ENCODE data around the gene EEF2.

- TF ChIP-seq, protein P1, sequence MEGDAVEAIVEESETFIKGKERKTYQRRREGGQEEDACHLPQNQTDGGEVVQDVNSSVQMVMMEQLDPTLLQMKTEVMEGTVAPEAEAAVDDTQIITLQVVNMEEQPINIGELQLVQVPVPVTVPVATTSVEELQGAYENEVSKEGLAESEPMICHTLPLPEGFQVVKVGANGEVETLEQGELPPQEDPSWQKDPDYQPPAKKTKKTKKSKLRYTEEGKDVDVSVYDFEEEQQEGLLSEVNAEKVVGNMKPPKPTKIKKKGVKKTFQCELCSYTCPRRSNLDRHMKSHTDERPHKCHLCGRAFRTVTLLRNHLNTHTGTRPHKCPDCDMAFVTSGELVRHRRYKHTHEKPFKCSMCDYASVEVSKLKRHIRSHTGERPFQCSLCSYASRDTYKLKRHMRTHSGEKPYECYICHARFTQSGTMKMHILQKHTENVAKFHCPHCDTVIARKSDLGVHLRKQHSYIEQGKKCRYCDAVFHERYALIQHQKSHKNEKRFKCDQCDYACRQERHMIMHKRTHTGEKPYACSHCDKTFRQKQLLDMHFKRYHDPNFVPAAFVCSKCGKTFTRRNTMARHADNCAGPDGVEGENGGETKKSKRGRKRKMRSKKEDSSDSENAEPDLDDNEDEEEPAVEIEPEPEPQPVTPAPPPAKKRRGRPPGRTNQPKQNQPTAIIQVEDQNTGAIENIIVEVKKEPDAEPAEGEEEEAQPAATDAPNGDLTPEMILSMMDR (IDR thresholded peaks at IDR 0.05): no peak
- TF ChIP-seq POLR2A (IDR thresholded peaks at IDR 0.05): no peak
Measured at GRCh38 chr19:4034048-4035017, 49.1 kb upstream of the EEF2 start.
